Natural killer cell (primary cell): ENCODE results near the gene PORCN. TPM values are rescaled to one million over a fixed set of nuclear protein-coding genes. Genes with fewer than 3 reads are reported as not detected.
A peak's percentile ranks its signal among the peaks of the same experiment; 100 is the strongest.

ENCODE experiments used
- ATAC-seq, 3 donors: fragments of 150-1000 bp in 2 of 3; fragments of 200-7000 bp in 1 of 3; cut with Tn5 transposase; 1 replicate in 1 of 3; 2 replicates in 2 of 3; pipeline ENCODE4 v1.10.0; 2021; ENCODE audit warnings: mild to moderate bottlenecking in 2 of 3, moderate library complexity in 2 of 3
- DNase-seq, 2 donors: peaks; one replicate each; pipeline versions ENCODE4 v3.0.0 to v3.0.0-alpha.2; 2013 to 2021; ENCODE audit warnings: mixed read lengths in 1 of 2
- H3K27ac ChIP-seq: one replicate; pipeline ENCODE4 v1.5.1; 2013; ENCODE audit warnings: mild to moderate bottlenecking, low read length
- H3K27me3 ChIP-seq: one replicate; pipeline ENCODE4 v1.6.1; 2013; ENCODE audit warnings: low read length; ENCODE audit not compliant: control insufficient read depth, insufficient read depth
- H3K36me3 ChIP-seq: one replicate; pipeline ENCODE4 v1.6.1; 2013; ENCODE audit warnings: low read length; ENCODE audit not compliant: control insufficient read depth, insufficient read depth
- H3K4me1 ChIP-seq: one replicate; pipeline ENCODE4 v1.6.1; 2013; ENCODE audit warnings: low read length; ENCODE audit not compliant: control insufficient read depth, insufficient read depth
- H3K4me3 ChIP-seq: one replicate; pipeline ENCODE4 v1.5.1; 2013; ENCODE audit warnings: low read length
- H3K9me3 ChIP-seq: one replicate; pipeline ENCODE4 v1.6.1; 2013; ENCODE audit warnings: low read length; ENCODE audit not compliant: control insufficient read depth, insufficient read depth
- H3K27ac Mint-ChIP-seq, 2 donors: one replicate each; pipeline ENCODE4 v1.8.0; 2022; ENCODE audit warnings: mild to moderate bottlenecking in 2 of 2, mixed read lengths in 2 of 2, moderate library complexity in 1 of 2
- H3K27me3 Mint-ChIP-seq, 2 donors: one replicate each; pipeline ENCODE4 v1.8.0; 2022; ENCODE audit warnings: low read depth in 2 of 2, mixed read lengths in 2 of 2
- H3K36me3 Mint-ChIP-seq: one replicate; pipeline ENCODE4 v1.8.0; 2022; ENCODE audit warnings: mixed read lengths
- H3K4me1 Mint-ChIP-seq, 2 donors: one replicate each; pipeline ENCODE4 v1.8.0; 2022; ENCODE audit warnings: mixed read lengths in 2 of 2
- H3K4me3 Mint-ChIP-seq: one replicate; pipeline ENCODE4 v1.8.0; 2022; ENCODE audit warnings: mild to moderate bottlenecking, moderate library complexity, mixed read lengths
- H3K9me3 Mint-ChIP-seq, 2 donors: one replicate each; pipeline ENCODE4 v1.8.0; 2022; ENCODE audit warnings: mixed read lengths in 2 of 2
- WGBS: methylation state at CpG from one replicate; pipeline ENCODE4 v1.1.7; 2013; ENCODE audit warnings: missing lambda C conversion rate; ENCODE audit not compliant: insufficient coverage; 5-methylcytosine and 5-hydroxymethylcytosine counted together
- intact Hi-C: fragments of 100-400 bp; cut with micrococcal nuclease; formaldehyde crosslinking; loops from one replicate; pipeline ENCODE4 v1.14.2; 2022
- total RNA-seq, 4 donors: library from RNA; stranded (reverse); fragments of 120-200 nt in 1 of 4; gene quantifications; one replicate each; pipeline versions ENCODE4 v1.2.3 to v1.2.4, GENCODE V29; 2013 to 2022
- TF ChIP-seq, protein P1 (sequence below): fragments of 200-600 bp; IDR thresholded peaks from one replicate; pipeline ENCODE4 v1.8.0; 2022; ENCODE audit warnings: antibody characterized with exemption

Gene PORCN
- total RNA-seq, 3 donors from 2014 or later (not counting 1 experiment from before 2014, with no cell fraction given): 29.6 to 33.1 (median 31.1) TPM

DNA sequence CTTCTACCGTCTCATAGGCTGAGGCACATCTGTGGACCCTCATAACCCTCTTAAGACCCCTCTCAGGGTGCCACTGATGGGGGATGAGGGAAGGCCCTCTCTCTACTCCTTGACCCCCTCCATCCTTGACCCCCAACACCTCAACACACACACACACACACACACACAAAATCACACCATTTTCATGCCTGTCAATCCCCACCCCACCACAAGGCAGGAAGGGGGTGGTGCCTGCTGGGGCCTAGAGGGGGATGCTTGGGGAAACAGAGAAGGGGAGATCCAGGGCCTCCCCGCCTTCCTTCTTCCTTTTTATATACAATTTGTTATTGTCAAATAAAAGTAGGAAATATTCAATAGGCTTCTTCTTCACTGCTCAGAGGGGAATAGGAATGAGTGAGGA is 11.7 kb downstream of the PORCN start:
- H3K27ac ChIP-seq: peak overlapping the region; percentile 90
- 100% methylated on average over 1 of the region's 2 CpGs for WGBS
- intact Hi-C loops: loop anchor here (5.0 kb wide), 1 partner anchor 43 kb away; the partner anchor contains the start of gene FTSJ1

DNA sequence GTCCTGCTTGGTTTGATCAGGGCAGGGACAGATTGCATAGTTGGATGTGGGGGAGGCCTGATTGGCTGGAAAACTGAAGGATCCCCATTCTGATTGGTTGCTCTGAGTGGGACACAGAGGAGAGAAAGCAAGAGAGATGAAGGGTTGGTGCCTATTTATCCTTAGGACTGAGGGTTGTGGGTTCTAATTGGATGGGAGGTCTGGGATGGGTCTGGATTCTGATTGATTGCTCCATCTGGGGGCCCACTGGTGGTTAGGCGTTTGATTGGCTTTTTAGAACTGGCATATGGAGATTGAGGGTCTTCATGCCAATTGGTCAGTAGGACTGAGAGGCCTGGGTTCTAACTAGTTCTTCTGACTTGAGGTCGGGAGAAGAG is 12.2 kb downstream of the PORCN start:
- Histone ChIP-seq H3K9me3 (no peaks in the 10 kb centered on the region), H3K27ac (peak overlapping the region; percentile 90), H3K27me3 (no peaks in the 10 kb centered on the region), H3K4me3 (peak overlapping the region; percentile 66), H3K4me1 (peaks cover 28% of the 10 kb centered on the region), H3K36me3 (peaks cover 3% of the 10 kb centered on the region)
- WGBS: 39% methylated on average over 2 of the region's 2 CpGs
- peak in 1 of 2 donors; percentile 19 for DNase-seq
- Mint-ChIP-seq H3K9me3 (no peaks in the 10 kb centered on the region), H3K27me3 (no peaks in the 10 kb centered on the region), H3K4me3 (peak overlapping the region; percentile 88), H3K4me1 (peaks cover 14 to 19% of the 10 kb centered on the region in 2 donors), H3K27ac (peak overlapping the region; percentile 86 to 92), H3K36me3 (no peaks in the 10 kb centered on the region)
- TF ChIP-seq, protein P1, sequence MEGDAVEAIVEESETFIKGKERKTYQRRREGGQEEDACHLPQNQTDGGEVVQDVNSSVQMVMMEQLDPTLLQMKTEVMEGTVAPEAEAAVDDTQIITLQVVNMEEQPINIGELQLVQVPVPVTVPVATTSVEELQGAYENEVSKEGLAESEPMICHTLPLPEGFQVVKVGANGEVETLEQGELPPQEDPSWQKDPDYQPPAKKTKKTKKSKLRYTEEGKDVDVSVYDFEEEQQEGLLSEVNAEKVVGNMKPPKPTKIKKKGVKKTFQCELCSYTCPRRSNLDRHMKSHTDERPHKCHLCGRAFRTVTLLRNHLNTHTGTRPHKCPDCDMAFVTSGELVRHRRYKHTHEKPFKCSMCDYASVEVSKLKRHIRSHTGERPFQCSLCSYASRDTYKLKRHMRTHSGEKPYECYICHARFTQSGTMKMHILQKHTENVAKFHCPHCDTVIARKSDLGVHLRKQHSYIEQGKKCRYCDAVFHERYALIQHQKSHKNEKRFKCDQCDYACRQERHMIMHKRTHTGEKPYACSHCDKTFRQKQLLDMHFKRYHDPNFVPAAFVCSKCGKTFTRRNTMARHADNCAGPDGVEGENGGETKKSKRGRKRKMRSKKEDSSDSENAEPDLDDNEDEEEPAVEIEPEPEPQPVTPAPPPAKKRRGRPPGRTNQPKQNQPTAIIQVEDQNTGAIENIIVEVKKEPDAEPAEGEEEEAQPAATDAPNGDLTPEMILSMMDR: no peak
- no peak for ATAC-seq
- intact Hi-C loops: loop anchor here (5.0 kb wide), 1 partner anchor 44 kb away; the partner anchor contains the start of gene FTSJ1

More for the DNA sequence above, 11.7 kb downstream of the PORCN start:
- Histone ChIP-seq H3K4me3 (no peak overlapping the region), H3K36me3 (peaks cover 3% of the 10 kb centered on the region), H3K27me3 (no peaks in the 10 kb centered on the region), H3K4me1 (peaks cover 28% of the 10 kb centered on the region), H3K9me3 (no peaks in the 10 kb centered on the region)
- no peak for ATAC-seq
- DNase-seq: peak in 1 of 2 donors; percentile 34
- H3K4me1 Mint-ChIP-seq: peaks cover 14 to 19% of the 10 kb centered on the region in 2 donors
- H3K27ac Mint-ChIP-seq: peak overlapping the region; percentile 86 to 92
- peak overlapping the region; percentile 88 for H3K4me3 Mint-ChIP-seq
- H3K9me3 Mint-ChIP-seq: no peaks in the 10 kb centered on the region
- TF ChIP-seq, protein P1: no peak
- no peaks in the 10 kb centered on the region for H3K36me3 Mint-ChIP-seq
- H3K27me3 Mint-ChIP-seq: no peaks in the 10 kb centered on the region

DNA sequence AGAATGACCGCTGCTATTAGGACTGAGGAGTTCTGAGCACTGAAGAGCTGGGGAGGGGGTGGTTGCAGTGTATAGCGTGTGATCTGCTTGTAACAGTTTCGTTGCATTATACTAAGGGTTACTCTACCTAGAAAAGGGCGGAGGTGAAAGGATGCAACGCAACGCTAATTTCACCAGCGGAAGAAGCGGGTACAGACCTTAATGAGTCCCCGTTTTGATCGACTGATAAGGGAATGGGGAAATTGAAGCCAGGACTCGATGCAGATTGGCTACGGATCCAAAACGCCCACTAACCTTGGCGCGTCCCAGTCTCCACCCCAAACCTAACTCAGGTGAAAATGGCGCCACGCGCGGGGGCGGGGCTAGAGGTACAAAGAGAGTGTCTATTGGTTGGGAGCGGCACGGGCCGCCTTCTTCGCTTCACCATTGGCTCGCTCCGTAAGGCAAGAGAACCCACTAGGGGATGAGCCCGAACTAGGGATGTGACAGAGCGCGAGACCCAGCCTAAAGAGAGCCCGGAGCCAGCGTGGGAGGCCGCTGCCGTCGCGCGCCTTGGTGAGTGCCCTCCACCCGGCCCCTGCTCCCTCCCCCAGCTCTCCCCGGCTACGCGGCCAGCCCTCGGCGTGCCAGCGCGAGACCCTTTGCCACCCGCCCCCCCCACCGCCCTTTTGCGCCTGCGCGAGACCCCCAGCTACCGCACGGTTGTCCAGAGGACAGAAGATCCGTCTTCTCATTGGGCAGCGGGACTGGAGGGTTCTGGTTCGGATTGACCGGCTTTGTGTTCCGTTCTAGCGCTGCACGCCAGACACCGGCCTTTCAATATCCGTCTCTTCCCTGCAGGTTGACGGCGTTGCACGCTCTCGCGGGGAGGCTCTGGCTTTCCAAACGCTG is 12.8 kb downstream of the PORCN start, which contains the start of gene EBP:
Gene EBP, plus strand, starts transcription at position 456 of the 891 bp plus-strand sequence. CDS start 1,964 bp downstream, outside the sequence.
- intact Hi-C loops: loop anchor here (5.0 kb wide), 1 partner anchor 44 kb away; the partner anchor contains the start of gene FTSJ1
- peak within 1 kb of the TSS; percentile 66 for H3K4me3 ChIP-seq
- Mint-ChIP-seq H3K4me1 (peaks cover 14 to 22% of the 10 kb centered on the region in 2 donors), H3K27me3 (no peaks in the 10 kb centered on the region), H3K9me3 (no peaks in the 10 kb centered on the region), H3K27ac (peak within 1 kb of the TSS; percentile 86 to 92), H3K36me3 (no peaks in the 10 kb centered on the region), H3K4me3 (peak within 1 kb of the TSS; percentile 88)
- H3K27ac ChIP-seq: peak within 1 kb of the TSS; percentile 90
- WGBS: under 1% methylated on average over 60 of the region's 66 CpGs
- no peaks in the 10 kb centered on the region for H3K27me3 ChIP-seq
- ATAC-seq (peak; percentile 95 to 99 (median 95)), DNase-seq (peak; percentile 86 to 96)
- peaks cover 4% of the 10 kb centered on the region for H3K36me3 ChIP-seq
- no peaks in the 10 kb centered on the region for H3K9me3 ChIP-seq
- TF ChIP-seq, protein P1: no peak
- peaks cover 28% of the 10 kb centered on the region for H3K4me1 ChIP-seq
